Dermis microvascular lymphatic vessel endothelial cell (primary cell): ENCODE data around the gene ANGPTL8. TPM values are rescaled to one million over a fixed set of nuclear protein-coding genes. Genes with fewer than 3 reads are reported as not detected.

Experiments used
- DNase-seq, 2 donors: peaks; one replicate each; pipeline versions ENCODE4 v3.0.0 to v3.0.0-alpha.2; 2010; ENCODE audit warnings: low read depth in 2 of 2
- total RNA-seq: library from RNA; depleted of rRNA; stranded (reverse); fragments of >200 nt; gene quantifications from 2 replicates; pipeline ENCODE4 v1.2.1, GENCODE V29; 2014

Gene ANGPTL8
- total RNA-seq, 1 donor from 2014 or later = not detected

GRCh38 chr19:11236324-11237301 is 2.8 kb upstream of the ANGPTL8 start:
- no peak for DNase-seq

- DNase-seq = no peak
These were observed 2.1 kb upstream of the ANGPTL8 start for GRCh38 chr19:11237321-11237720.

- DNase-seq = no peak
These were observed 1.4 kb upstream of the ANGPTL8 start for GRCh38 chr19:11238041-11238440.

GRCh38 chr19:11238781-11239376 is 540 bp upstream of the ANGPTL8 start:
- no peak for DNase-seq

- DNase-seq = no peak
These were observed 607 bp downstream of the ANGPTL8 start for GRCh38 chr19:11240008-11240444.

- DNase-seq = no peak
These were observed 2.6 kb downstream of the ANGPTL8 start for GRCh38 chr19:11242025-11242424.

GRCh38 chr19:11242864-11243797 is 3.7 kb downstream of the ANGPTL8 start:
- peak; percentile 79 to 92 for DNase-seq

GRCh38 chr19:11243798-11244169 is 4.4 kb downstream of the ANGPTL8 start:
- no peak for DNase-seq

- no peak for DNase-seq
These were observed 5.6 kb downstream of the ANGPTL8 start for GRCh38 chr19:11244846-11245589.

- no peak for DNase-seq
These were observed 7.5 kb downstream of the ANGPTL8 start for GRCh38 chr19:11246941-11247340.

- DNase-seq = peak; percentile 36 to 67
These were observed 8.0 kb downstream of the ANGPTL8 start for GRCh38 chr19:11247391-11247790.

GRCh38 chr19:11247934-11248333 is 8.5 kb downstream of the ANGPTL8 start:
- DNase-seq = no peak

- DNase-seq = no peak
These were observed 9.4 kb downstream of the ANGPTL8 start for GRCh38 chr19:11248852-11249251.

GRCh38 chr19:11251217-11251616 is 11.8 kb downstream of the ANGPTL8 start:
- DNase-seq = no peak

GRCh38 chr19:11251650-11252314 is 12.4 kb downstream of the ANGPTL8 start:
- DNase-seq = peak in 1 of 2 donors; percentile 32

GRCh38 chr19:11252665-11253355 is 13.4 kb downstream of the ANGPTL8 start:
- peak in 1 of 2 donors; percentile 59 for DNase-seq

GRCh38 chr19:11254666-11255065 is 15.2 kb downstream of the ANGPTL8 start:
- DNase-seq = peak in 1 of 2 donors; percentile 36

- peak in 1 of 2 donors; percentile 40 for DNase-seq
These were observed 16.8 kb downstream of the ANGPTL8 start for GRCh38 chr19:11256189-11256588.

GRCh38 chr19:11257846-11258380 is 18.5 kb downstream of the ANGPTL8 start:
- no peak for DNase-seq
